ENCODE results near the gene ITGA5.

DNA sequence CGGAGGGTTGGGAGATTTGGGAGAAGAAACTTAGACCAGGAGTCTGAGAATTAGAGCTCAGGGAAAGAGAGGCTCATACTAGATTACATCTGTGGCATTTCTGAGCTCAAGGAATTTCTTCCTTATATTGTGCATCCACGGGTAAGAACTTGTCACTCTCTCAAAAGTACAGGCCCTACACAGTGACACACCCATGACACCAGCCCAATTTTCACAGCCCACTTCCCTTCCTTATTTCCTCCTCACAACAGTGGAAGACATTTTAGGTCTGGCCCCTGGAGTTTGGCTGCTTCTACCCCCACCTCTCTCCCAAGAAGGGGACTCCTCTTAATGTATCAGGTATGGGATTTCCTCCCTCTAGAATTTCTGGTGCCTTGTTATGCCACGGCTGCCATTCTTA lies 25.3 kb downstream of the ITGA5 start:
- TF ChIP-seq EZH2 (IDR thresholded peaks at IDR 0.05; ENCODE audit: insufficient read depth, poor library complexity, severe bottlenecking) (no peak), EZH2phosphoT487 (IDR thresholded peaks at IDR 0.05; ENCODE audit: insufficient read depth, low read depth) (no peak)
